Prostate gland (tissue), 2 donors: ENCODE measurements around the gene SPACDR. TPM values are rescaled to one million over a fixed set of nuclear protein-coding genes. Genes with fewer than 3 reads are reported as not detected.

Experiments
- DNase-seq: peaks from one replicate; pipeline ENCODE4 v3.0.0-alpha.2; 2019; ENCODE audit warnings: low spot score
- H3K27ac ChIP-seq, 2 donors: fragments of 200-600 bp; sonication (generic); 2 replicates each; pipeline ENCODE4 v1.5.1; 2017 to 2019
- H3K27me3 ChIP-seq: fragments of 200-600 bp; sonication (generic); replicated peaks from 2 replicates; pipeline ENCODE4 v1.5.1; 2019; ENCODE audit not compliant: insufficient read depth
- H3K36me3 ChIP-seq, 2 donors: fragments of 200-600 bp; sonication (generic); 1 replicate in 1 of 2; 2 replicates in 1 of 2; pipeline versions ENCODE4 v1.5.1 to v1.8.1; 2017 to 2019
- H3K4me1 ChIP-seq: fragments of 200-600 bp; sonication (generic); replicated peaks from 2 replicates; pipeline ENCODE4 v1.5.1; 2019
- H3K4me3 ChIP-seq, 2 donors: fragments of 200-600 bp; sonication (generic); 2 replicates each; pipeline ENCODE4 v1.5.1; 2017 to 2019
- H3K9me3 ChIP-seq: fragments of 200-600 bp; sonication (generic); 2 replicates; pipeline ENCODE4 v1.5.1; 2017
- CTCF ChIP-seq, 4 experiments: fragments of 200-600 bp in 2 of 4; fragments of 450-650 bp in 2 of 4; sonication (generic) in 2 of 4; IDR thresholded peaks; 1 replicate in 3 of 4; 2 replicates in 1 of 4; pipeline ENCODE4 v1.5.1; 2016 to 2019; ENCODE audit warnings: antibody characterized with exemption in 4 of 4, mild to moderate bottlenecking in 2 of 4, moderate library complexity in 2 of 4
- POLR2A ChIP-seq: fragments of 450-650 bp; IDR thresholded peaks from one replicate; pipeline ENCODE4 v1.6.1; 2016; ENCODE audit warnings: antibody characterized with exemption, mild to moderate bottlenecking
- POLR2AphosphoS5 ChIP-seq: sonication (generic); formaldehyde crosslinking; IDR thresholded peaks from one replicate; pipeline ENCODE4 v1.6.1; 2017; ENCODE audit warnings: antibody characterized with exemption
- WGBS: methylation state at CpG from one replicate; pipeline ENCODE4 v1.1.5; 2018; 5-methylcytosine and 5-hydroxymethylcytosine counted together
- intact Hi-C: fragments of 100-400 bp; cut with DNase I; formaldehyde crosslinking; loops from one replicate; pipeline ENCODE4 v1.14.2; 2022
- total RNA-seq, 2 donors: library from RNA; depleted of rRNA; stranded (reverse); fragments of >200 nt; gene quantifications; one replicate each; pipeline ENCODE4 v1.1.0, GENCODE V29; 2016

Gene SPACDR
- total RNA-seq, 2 donors from 2014 or later = 11.9 TPM; not detected in 1

GRCh38 chr7:100407285-100408180 is 56.5 kb downstream of the SPACDR start:
- Histone ChIP-seq H3K36me3 (no peaks in the 10 kb centered on the region), H3K27ac (no peak overlapping the region), H3K27me3 (no peaks in the 10 kb centered on the region), H3K4me3 (no peak overlapping the region), H3K4me1 (no peaks in the 10 kb centered on the region), H3K9me3 (no peaks in the 10 kb centered on the region)
- intact Hi-C loops = no loop called here
- no peak for TF ChIP-seq POLR2A
- peak; percentile 26 for TF ChIP-seq POLR2AphosphoS5
- TF ChIP-seq CTCF (IDR thresholded peaks at IDR 0.05) = peak in 3 of 4 experiments; percentile 41 to 74 (median 64)
- peak; percentile 44 for DNase-seq
- 56% methylated on average over 12 of the region's 12 CpGs for WGBS

GRCh38 chr7:100406767-100407166 is 57.3 kb downstream of the SPACDR start:
- no peak overlapping the region for H3K27ac ChIP-seq
- no peak overlapping the region for H3K4me3 ChIP-seq
- no peaks in the 10 kb centered on the region for H3K27me3 ChIP-seq
- no peak for DNase-seq
- H3K36me3 ChIP-seq = no peaks in the 10 kb centered on the region
- TF ChIP-seq CTCF (IDR thresholded peaks at IDR 0.05) (no peak), POLR2AphosphoS5 (no peak), POLR2A (no peak)
- H3K4me1 ChIP-seq = no peaks in the 10 kb centered on the region
- intact Hi-C loops = no loop called here
- no peaks in the 10 kb centered on the region for H3K9me3 ChIP-seq
- WGBS = 58% methylated on average over 6 of the region's 6 CpGs

Other genes with a start within 250 kb of the SPACDR start
- not detected for gene PVRIG, start 244.3 kb downstream of the SPACDR start, total RNA-seq
- gene SPDYE3, start 156.6 kb downstream of the SPACDR start, total RNA-seq = under 1 TPM in 1 of 2 donors, not detected in 1; 0.91 TPM
- gene PILRB, start 106.1 kb downstream of the SPACDR start, total RNA-seq = 100 to 1,000 TPM in 1 of 2 donors, 10 to 100 TPM in 1; 72.4 to 120 TPM
- 10 to 100 TPM in 1 of 2 donors, 1 to 10 TPM in 1; 4.9 to 11.9 TPM for gene PILRA, start 90.8 kb downstream of the SPACDR start, total RNA-seq
- gene ZCWPW1, start 35.6 kb downstream of the SPACDR start, total RNA-seq = 10 to 100 TPM in 1 of 2 donors, 1 to 10 TPM in 1; 5.5 to 34.6 TPM
- 10 to 100 TPM; 24.2 to 62.8 TPM for gene MEPCE, start 34.4 kb downstream of the SPACDR start, total RNA-seq
- gene PPP1R35, start 27.8 kb downstream of the SPACDR start, total RNA-seq = 10 to 100 TPM; 44.1 to 60.5 TPM
- gene TSC22D4, start 15.0 kb upstream of the SPACDR start, total RNA-seq = 100 to 1,000 TPM in 1 of 2 donors, 10 to 100 TPM in 1; 77.6 to 152 TPM
- gene NYAP1, start 19.7 kb upstream of the SPACDR start, total RNA-seq = 10 to 100 TPM in 1 of 2 donors, under 1 TPM in 1; 0.73 to 16.9 TPM
- gene AGFG2, start 74.9 kb upstream of the SPACDR start, total RNA-seq = 10 to 100 TPM; 33.0 to 94.9 TPM
- 10 to 100 TPM in 1 of 2 donors, 1 to 10 TPM in 1; 2.5 to 19.5 TPM for gene SAP25, start 109.6 kb upstream of the SPACDR start, total RNA-seq
- 100 to 1,000 TPM in 1 of 2 donors, 10 to 100 TPM in 1; 66.8 to 202 TPM for gene LRCH4, start 121.9 kb upstream of the SPACDR start, total RNA-seq
- gene FBXO24, start 122.1 kb upstream of the SPACDR start, total RNA-seq = 1 to 10 TPM; 2.3 to 9.7 TPM
- 10 to 100 TPM; 11.8 to 49.5 TPM for gene PCOLCE, start 138.1 kb upstream of the SPACDR start, total RNA-seq
- gene MOSPD3, start 148.3 kb upstream of the SPACDR start, total RNA-seq = 10 to 100 TPM; 20.1 to 36.1 TPM
- gene TFR2, start 177.3 kb upstream of the SPACDR start, total RNA-seq = 1 to 10 TPM in 1 of 2 donors, under 1 TPM in 1; 0.59 to 2.3 TPM
- gene ACTL6B, start 192.2 kb upstream of the SPACDR start, total RNA-seq = 1 to 10 TPM in 1 of 2 donors, not detected in 1; 2.4 TPM
- 100 to 1,000 TPM; 376 to 417 TPM for gene GNB2, start 209.5 kb upstream of the SPACDR start, total RNA-seq
- 10 to 100 TPM; 37.0 to 82.2 TPM for gene GIGYF1, start 230.0 kb upstream of the SPACDR start, total RNA-seq
- 10 to 100 TPM; 41.4 to 45.2 TPM for gene POP7, start 241.9 kb upstream of the SPACDR start, total RNA-seq